HEK293 (cell line): ENCODE measurements around the gene PROSER3.
A peak's percentile ranks its signal among the peaks of the same experiment; 100 is the strongest.

Experiments used
- BCL11A ChIP-seq: fragments of 450-650 bp; formaldehyde crosslinking; IDR thresholded peaks from 2 replicates; pipeline ENCODE4 v1.5.1; 2016; ENCODE audit warnings: low read depth, missing biosample characterization, missing genetic modification characterization
- CTCF ChIP-seq: fragments of 450-650 bp; formaldehyde crosslinking; IDR thresholded peaks from 2 replicates; pipeline ENCODE4 v1.5.1; 2016; ENCODE audit warnings: missing biosample characterization, missing genetic modification characterization
- KLF8 ChIP-seq: fragments of 450-650 bp; formaldehyde crosslinking; IDR thresholded peaks from 2 replicates; pipeline ENCODE4 v1.5.1; 2016; ENCODE audit warnings: missing biosample characterization, missing genetic modification characterization
- PBX3 ChIP-seq: sonication (generic); formaldehyde crosslinking; IDR thresholded peaks from 2 replicates; pipeline ENCODE4 v1.8.1; 2022; ENCODE audit warnings: mild to moderate bottlenecking, moderate library complexity, missing genetic modification reagents
- PRDM1 ChIP-seq: fragments of 450-650 bp; formaldehyde crosslinking; IDR thresholded peaks from 2 replicates; pipeline ENCODE4; 2016; ENCODE audit warnings: missing biosample characterization, missing genetic modification characterization
- SALL2 ChIP-seq: fragments of 450-650 bp; formaldehyde crosslinking; IDR thresholded peaks from 2 replicates; pipeline ENCODE4 v1.5.0; 2017; ENCODE audit warnings: missing biosample characterization, mild to moderate bottlenecking, missing genetic modification characterization, borderline replicate concordance
- ZBTB26 ChIP-seq: fragments of 450-650 bp; formaldehyde crosslinking; optimal IDR thresholded peaks from 2 replicates; pipeline ENCODE3; 2016; ENCODE audit warnings: missing biosample characterization, mild to moderate bottlenecking, missing genetic modification characterization
- ZNF121 ChIP-seq: fragments of 450-650 bp; formaldehyde crosslinking; IDR thresholded peaks from 2 replicates; pipeline ENCODE4 v1.5.1; 2016; ENCODE audit warnings: missing biosample characterization, missing genetic modification characterization
- ZNF488 ChIP-seq: fragments of 450-650 bp; formaldehyde crosslinking; IDR thresholded peaks from 2 replicates; pipeline ENCODE4 v1.5.1; 2016; ENCODE audit warnings: missing biosample characterization, missing genetic modification characterization
- ZNF530 ChIP-seq: fragments of 450-650 bp; formaldehyde crosslinking; IDR thresholded peaks from 2 replicates; pipeline ENCODE4 v1.5.1; 2016; ENCODE audit warnings: low read depth, missing biosample characterization, missing genetic modification characterization
- ZNF776 ChIP-seq: fragments of 450-650 bp; formaldehyde crosslinking; IDR thresholded peaks from 2 replicates; pipeline ENCODE4 v1.5.0; 2017; ENCODE audit warnings: missing biosample characterization, missing genetic modification characterization, borderline replicate concordance

- TF ChIP-seq ZNF121 (tag by site-specific recombination) = no peak
- no peak for TF ChIP-seq ZNF530 (tag by site-specific recombination)
- peak; percentile 86 for TF ChIP-seq ZBTB26 (tag by site-specific recombination)
- TF ChIP-seq BCL11A (tag by site-specific recombination) = no peak
- TF ChIP-seq SALL2 = no peak
- no peak for TF ChIP-seq ZNF776 (tag by site-specific recombination)
- no peak for TF ChIP-seq PRDM1 (tag by site-specific recombination)
- TF ChIP-seq CTCF (tag by site-specific recombination) = no peak
- TF ChIP-seq ZNF488 (tag by site-specific recombination) = no peak
- TF ChIP-seq KLF8 = peak; percentile 93
- TF ChIP-seq PBX3 (CRISPR knock-in tag) = no peak
These were observed 17.5 kb downstream of the PROSER3 start, which contains the start of gene ARHGAP33 for GRCh38 chr19:35775298-35776101.
